Measurements from ENCODE around the gene MRPL11.

MRPL11 gene

GRCh38 chr11:66393954-66394353 lies 44.7 kb downstream of the MRPL11 start:
- DNase-seq = no peak

GRCh38 chr11:66391322-66391721 lies 47.3 kb downstream of the MRPL11 start:
- no peak for DNase-seq

- peak in 15 of 56 donors; percentile 1 to 47 (median 13) for DNase-seq
These were observed 49.8 kb downstream of the MRPL11 start for GRCh38 chr11:66388780-66389386.

- peak in 49 of 56 donors; percentile 12 to 91 (median 57) for DNase-seq
These were observed 52.2 kb downstream of the MRPL11 start for GRCh38 chr11:66386171-66387069.
